CD4-positive, alpha-beta T cell treated with Interleukin-6 at 100 ng/mL for 8 hours (primary cell): ENCODE results near the gene PMS2.
"Not testable (repeated sequence)": the region's sequence is repeated elsewhere in the genome, so short reads cannot be mapped to it uniquely, and the experiment has no call there.

Source experiments
- DNase-seq: peaks from one replicate; pipeline ENCODE4 v3.0.0-alpha.2; 2020; ENCODE audit warnings: mixed read lengths, low spot score

Gene PMS2, protein sequence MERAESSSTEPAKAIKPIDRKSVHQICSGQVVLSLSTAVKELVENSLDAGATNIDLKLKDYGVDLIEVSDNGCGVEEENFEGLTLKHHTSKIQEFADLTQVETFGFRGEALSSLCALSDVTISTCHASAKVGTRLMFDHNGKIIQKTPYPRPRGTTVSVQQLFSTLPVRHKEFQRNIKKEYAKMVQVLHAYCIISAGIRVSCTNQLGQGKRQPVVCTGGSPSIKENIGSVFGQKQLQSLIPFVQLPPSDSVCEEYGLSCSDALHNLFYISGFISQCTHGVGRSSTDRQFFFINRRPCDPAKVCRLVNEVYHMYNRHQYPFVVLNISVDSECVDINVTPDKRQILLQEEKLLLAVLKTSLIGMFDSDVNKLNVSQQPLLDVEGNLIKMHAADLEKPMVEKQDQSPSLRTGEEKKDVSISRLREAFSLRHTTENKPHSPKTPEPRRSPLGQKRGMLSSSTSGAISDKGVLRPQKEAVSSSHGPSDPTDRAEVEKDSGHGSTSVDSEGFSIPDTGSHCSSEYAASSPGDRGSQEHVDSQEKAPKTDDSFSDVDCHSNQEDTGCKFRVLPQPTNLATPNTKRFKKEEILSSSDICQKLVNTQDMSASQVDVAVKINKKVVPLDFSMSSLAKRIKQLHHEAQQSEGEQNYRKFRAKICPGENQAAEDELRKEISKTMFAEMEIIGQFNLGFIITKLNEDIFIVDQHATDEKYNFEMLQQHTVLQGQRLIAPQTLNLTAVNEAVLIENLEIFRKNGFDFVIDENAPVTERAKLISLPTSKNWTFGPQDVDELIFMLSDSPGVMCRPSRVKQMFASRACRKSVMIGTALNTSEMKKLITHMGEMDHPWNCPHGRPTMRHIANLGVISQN

DNA sequence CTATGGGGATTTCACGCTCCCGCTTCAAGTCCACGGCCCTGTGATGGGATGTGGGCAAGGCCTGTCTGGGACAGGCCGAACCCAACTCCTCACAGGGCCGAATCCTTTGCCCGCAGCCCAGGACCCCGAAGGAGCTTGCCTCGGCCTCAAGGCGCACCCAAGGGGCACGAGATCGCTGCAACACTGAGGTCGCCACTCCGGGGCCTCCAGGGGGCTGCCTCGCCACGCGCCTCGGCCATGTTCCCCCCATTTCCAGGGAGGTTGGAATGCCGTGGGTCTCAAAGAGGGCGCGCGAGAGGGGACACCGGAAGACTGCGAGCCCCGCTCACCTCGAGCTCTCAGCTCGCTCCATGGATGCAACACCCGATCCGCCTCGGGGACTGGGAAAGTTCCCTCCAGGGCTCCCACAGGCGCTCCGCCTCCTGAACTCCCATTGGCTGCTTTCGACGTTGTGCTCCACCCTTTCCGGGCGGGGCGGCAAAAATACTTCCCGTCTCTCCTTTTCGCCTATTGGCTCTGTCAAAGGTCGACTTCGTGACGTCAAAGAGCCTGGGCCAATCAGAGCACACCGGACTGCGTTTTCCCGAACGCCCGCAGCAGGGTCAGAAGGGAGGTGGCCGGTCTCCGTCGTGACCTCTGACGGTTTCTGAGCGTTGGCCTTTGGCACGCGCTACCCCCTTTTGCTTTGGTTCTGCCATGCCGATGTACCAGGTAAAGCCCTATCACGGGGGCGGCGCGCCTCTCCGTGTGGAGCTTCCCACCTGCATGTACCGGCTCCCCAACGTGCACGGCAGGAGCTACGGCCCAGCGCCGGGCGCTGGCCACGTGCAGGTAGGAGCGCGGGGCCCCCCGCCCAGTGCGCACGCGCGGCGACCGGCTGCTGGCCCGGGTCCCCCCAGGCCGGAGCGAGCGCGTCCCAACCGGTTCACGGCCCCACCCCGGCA, at the start of gene PMS2, which contains the start of gene AIMP2:
PMS2 (minus strand) TSS at position 382 of the 944 bp plus-strand sequence; CDS start at position 352, 30 bp downstream.
AIMP2 (plus strand) TSS at position 605 of the 944 bp plus-strand sequence; CDS start at position 697, 92 bp downstream.
- peak; percentile 93 for DNase-seq

DNA sequence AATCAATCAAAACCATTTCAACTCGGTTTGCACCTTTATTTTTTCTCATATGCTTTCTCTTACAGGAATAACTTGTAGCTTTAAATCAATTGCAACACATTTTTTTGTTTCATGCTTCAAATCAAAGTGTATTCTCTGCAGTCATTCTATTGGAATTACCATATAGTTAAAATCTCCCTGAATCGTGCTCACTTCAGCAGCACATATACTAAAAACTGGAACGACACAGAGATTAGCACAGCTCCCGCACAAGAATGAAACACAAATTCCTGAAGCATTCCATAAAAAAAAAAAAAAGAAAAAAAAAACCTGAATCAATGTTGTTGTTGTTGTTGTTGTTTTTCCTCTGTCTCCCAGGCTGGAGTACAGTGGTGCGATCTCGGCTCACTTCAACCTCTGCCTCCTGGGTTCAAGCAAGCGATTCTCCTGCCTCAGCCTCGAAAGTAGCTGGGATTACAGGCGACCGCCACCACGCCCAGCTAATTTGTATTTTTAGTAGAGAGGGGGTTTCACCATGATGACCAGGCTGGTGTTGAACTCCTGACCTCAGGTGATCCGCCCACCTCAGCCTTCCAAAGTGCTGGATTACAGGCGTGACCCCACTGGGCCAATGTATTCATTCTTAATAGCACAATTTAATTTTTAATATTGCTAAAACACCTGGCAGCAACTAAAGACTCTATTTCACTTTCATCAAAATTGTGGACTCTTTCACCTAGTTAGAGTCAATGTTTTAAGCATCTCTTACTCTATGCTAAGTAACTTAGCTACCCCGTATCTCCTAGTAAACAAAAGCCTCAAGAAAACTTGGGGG, 48.7 kb upstream of the PMS2 start:
- no peak for DNase-seq

DNA sequence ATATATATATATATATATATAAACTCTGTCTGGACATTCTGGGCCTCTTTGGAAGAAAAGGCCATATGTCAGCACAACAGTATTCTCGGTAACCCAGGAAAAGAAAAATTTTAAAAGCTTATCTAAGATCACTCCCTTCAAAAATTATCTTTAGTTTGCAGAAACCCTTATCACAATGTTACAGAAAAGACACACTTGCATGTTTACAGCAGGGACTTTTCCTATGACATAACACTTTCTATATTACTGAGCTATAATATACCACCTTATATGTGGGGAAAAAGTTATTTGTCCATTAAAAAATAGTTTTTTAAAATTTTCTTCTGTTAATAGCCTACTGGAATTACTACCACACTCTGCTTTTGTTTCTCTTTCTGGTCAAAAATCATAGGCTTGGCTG, 47.8 kb upstream of the PMS2 start:
- no peak for DNase-seq

DNA sequence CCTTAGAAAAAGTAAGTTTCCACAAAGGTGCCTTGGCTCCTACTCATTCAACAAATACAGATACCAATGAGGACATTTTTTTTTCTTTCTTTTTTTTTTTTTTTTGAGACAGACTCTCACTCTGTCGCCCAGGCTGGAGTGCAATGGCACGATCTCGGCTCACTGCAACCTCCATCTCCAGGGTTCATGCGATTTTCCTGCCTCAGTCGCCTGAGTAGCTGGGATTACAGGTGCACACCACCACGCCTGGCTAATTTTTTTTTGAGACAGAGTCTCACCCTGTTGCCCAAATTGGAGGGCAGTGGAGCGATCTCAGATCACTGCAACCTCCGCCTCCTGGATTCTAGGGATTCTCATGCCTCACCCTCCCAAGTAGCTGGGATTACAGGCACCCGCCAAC, 42.3 kb upstream of the PMS2 start:
- not testable (repeated sequence) for DNase-seq

DNA sequence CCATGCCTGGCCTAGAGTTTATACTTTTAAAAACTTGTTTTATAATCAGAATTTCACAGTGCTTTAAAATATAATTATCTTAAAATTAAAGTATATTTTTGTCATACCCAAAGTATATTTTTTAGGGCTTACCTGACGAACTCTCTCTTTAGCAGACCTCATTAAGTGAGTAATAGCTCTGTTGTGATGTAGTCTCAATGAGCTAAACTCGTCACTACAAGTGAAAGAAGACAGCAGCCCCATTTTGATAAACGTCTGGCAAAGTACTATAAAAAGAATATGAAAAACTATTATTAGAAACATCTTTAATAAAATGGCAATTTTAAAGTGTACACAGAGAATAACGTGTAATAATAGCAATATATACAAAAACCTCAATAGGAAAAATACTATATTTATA, 40.9 kb upstream of the PMS2 start:
- no peak for DNase-seq

DNA sequence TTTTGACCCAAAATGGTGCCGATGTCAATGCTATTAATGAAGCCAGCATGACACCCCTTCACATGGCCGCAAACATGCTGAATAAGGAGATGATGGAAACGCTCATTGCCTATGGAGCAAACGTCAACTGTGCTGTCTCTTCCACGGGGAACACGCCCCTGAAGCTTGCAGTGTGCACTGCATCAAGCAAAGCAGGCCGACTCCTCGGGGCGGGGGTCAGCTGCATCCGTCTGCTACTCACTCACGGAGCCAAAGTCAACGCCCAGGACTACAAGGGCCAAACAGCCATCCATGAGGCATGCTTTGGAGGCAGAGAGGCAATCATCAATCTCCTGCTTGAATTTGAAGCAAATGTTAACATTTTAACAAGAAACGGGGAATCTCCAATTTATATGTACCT, 26.8 kb upstream of the PMS2 start:
- no peak for DNase-seq

DNA sequence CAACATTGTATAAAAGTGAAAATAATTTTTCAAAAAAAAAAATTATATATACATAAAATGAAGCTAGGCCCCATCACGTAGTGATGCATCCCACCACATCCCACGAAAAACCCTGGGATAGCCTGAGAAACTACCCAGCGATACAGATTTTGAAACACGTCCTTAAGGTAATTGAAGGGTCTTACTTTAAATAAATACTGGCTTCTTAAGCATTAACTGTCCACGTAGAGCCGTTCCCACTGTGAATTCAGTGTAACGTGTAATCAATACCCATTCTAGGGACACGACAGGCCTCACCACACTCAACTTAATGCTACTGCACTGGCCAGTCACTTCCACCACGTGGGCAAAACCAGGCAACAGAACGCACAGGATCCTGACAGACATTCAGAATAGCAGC, 26.3 kb upstream of the PMS2 start:
- no peak for DNase-seq

DNA sequence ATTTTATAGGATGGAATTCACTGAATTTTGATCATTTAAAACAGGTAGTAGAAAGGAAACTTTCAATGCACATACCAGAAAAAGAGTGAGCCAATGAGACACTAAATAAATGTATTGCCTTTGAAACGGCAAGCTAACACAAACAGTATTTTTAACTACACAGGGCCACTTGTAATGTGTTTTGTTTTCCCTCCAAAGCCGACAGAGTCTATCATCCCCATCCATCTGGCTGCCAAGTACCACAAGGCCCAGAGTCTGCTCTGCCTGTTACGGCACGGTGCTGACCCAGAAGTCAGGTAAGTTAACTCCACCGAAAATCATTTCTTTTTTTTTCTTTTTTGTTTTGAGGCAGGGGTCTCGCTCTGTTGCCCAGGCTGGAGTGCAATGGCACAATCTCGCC, 23.8 kb upstream of the PMS2 start:
- DNase-seq, result no peak

DNA sequence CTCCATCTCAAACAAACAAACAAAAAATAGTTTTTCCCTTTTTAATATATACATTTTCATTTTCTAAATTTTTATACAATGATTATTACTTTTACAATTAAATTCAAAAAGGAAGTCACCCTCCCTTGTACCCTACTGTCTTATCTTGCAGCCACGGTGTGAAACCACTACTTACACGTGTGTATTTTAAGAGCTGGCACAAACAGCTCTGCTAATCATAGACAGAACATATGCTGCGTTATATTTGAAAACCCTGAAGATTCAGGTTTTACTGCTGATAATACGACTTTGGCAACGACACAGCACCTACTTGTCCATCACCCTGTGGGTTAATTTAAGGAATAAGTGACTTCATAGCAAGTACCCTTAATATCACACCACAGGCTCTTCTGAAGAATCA, 23.3 kb upstream of the PMS2 start:
- no peak for DNase-seq

DNA sequence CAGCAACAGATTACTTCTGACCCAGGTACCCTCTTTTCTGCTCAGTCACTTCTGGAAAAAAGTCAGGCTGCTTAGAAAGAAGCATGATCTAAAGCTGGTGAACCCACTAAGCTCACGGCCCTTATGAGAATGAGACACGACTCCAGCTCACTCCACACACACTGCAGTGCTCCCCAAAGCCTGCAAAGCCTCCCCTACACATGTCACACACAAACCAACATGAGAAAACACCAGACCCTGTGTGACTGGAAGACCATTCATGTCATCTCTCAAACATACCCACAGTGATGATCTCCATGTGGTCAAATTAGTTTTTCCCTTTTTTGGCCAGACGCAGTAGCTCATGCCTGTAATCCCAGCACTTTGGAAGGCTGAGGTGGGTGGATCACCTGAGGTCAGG, 22.7 kb upstream of the PMS2 start:
- DNase-seq, result no peak

DNA sequence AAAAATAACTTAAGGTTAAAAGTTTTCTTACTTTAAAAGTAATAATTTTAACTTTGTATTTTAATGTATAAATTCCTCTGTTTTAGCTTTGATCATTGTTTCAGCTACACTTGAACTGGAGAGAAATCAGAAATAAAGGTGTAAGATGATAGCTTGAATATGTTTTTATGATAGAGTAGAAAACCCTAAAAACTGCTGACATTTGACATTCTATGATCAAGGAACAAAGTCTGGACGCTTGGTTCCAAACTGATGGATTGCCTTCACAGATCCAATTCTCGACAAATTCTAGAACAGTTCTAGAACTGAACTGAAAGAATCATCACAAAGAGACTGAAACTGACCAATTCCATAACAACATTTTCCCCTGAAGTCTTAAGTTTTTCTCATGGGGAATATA, 22.1 kb upstream of the PMS2 start, which contains the start of gene ANKRD61:
ANKRD61 (plus strand) TSS at position 389 of the 400 bp plus-strand sequence; CDS start at position 389, 0 bp downstream.
- DNase-seq, result no peak

DNA sequence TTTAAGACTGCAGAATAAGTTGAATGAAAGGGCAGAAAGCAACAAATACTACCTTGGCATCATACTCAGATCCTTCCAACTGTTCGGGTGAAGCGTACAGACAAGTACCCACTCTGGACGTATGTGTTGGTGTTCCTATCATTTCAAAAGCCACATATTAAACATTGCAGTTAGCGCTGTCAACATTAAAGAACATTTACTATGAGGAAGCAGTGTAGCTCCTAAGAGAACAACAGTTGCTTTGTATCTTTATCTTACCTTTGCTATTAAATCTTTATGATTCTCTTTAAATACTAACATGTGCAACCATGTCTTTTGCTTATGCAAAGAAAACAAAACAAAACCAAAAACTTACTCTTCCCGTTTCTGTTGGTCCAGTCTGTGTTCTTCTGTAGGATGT, 19.7 kb upstream of the PMS2 start:
- DNase-seq, result no peak

DNA sequence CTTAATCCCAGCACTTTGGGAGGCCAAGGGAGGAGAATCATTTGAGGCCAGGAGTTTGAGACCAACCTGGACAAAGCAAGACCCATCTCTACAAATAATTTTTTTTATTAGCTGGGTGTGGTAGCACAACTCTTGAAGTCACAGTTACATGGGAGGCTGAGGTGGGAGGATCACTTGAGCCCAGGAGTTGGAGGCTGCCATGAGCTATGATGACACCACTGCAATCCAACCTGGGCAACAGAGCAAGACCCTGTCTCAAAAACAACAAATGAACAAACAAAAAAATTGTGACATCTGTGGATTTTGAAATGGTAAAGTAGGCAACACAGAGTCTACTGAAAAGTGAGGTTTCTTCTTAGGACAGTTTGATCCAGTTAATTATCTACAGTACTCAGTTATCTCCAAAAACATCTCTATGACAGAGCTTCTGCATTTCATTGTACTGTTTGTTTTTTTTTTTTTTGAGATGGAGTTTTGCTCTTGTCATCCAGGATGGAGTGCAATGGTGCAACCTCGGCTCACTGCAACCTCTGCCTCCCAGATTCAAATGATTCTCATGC, 19.0 kb upstream of the PMS2 start:
- no peak for DNase-seq

DNA sequence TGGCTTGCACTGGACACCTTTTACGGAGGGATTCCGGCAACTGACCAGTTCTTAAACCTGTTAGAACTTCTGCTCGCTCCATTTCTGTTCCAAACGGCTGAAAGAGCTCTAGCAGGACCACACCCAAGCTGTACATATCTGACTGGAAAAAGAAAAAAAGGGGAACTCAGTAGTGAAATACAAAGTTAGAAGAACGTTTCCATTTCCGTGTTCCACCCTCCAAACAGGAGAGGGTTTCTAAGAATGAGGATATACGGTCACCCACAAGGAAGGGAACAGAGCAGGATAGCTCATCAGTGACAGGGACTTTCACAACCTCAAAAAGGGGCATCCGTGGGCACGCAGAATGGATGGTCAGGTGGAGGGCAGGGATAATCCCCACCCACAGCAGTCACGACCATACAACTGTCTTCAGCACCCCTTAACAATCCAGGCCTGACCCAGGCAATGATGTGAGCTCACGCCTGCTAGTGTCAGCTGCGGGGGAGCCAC, 18.0 kb upstream of the PMS2 start:
- DNase-seq, result no peak

DNA sequence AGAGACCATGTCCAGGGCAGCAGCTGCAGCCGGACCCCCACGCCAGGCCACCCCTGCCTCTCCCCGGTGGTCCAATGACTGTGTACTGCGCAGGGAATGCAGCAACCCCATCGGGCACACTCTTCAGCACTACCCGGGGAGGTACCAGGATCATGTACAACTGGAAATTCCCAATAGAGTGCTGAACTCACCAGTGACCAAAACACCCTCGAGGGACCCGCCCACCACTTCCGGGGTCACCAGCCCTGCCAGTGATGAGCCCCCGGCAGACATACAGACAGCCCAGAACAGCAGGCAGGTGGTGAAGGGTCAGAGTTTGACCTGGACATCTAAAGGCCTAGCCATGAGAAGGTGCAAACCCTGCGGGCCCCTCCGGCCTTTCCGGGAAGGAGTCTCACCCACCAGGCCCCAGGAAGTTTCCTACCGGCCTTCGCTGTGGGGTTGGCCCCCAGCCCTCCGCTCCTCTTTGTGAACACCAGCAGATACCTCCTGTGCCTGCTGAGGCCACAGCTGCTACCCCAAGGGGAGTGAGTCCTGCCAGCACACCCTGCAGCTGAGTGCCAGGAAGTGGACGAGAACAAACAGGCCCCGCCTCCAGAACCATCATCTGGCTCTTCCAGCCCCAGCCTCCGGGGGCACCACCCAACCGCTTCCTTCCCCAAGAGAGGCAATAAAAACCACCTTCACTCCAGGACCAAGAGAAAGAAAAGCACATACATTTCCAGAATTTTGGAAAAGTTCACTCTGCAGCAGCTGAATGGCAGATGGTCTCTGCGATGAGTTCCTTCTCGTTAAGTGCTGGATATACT, 17.4 kb upstream of the PMS2 start:
- DNase-seq, result peak; percentile 76

DNA sequence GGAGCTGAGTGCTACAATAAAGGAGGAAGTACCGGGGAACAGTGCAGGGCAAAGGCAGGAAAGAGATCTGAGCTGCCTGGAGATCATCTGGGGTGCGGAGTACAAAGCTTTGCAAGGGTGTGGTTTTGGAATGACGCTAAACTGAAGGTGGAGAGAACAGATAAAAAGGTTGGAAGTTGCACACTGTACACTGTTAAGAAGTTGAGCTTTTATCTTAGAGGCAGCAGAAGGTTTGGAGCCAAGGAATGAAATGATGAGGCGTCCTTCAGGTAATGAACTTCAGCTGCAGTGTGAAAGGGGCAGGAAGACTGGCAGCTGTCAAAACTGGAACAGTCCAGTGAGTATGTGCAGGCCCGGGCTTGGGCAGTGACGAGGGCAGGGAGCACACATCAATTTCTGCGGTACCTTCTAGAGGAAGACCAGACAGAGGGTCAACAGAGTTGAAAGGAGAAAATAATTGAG, 15.2 kb upstream of the PMS2 start:
- no peak for DNase-seq

DNA sequence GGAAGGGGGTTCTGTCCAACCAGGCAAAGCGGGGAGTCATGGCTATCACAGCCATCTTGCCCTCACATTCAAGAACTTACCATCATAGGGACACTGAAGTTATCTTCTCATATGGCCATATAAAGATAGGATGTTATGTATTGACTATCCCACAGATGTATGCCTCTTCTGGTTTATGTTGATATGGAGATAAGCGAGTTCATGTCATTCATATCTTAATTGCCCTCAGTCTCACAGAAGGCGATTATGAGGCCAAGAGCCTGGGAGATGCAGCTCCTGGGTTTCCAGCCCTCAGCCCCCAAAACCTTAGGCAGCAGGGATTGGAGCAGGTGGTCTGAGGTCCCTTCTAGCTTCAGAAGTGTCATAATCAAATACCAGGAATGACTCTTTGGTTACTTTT, 13.9 kb upstream of the PMS2 start:
- no peak for DNase-seq

DNA sequence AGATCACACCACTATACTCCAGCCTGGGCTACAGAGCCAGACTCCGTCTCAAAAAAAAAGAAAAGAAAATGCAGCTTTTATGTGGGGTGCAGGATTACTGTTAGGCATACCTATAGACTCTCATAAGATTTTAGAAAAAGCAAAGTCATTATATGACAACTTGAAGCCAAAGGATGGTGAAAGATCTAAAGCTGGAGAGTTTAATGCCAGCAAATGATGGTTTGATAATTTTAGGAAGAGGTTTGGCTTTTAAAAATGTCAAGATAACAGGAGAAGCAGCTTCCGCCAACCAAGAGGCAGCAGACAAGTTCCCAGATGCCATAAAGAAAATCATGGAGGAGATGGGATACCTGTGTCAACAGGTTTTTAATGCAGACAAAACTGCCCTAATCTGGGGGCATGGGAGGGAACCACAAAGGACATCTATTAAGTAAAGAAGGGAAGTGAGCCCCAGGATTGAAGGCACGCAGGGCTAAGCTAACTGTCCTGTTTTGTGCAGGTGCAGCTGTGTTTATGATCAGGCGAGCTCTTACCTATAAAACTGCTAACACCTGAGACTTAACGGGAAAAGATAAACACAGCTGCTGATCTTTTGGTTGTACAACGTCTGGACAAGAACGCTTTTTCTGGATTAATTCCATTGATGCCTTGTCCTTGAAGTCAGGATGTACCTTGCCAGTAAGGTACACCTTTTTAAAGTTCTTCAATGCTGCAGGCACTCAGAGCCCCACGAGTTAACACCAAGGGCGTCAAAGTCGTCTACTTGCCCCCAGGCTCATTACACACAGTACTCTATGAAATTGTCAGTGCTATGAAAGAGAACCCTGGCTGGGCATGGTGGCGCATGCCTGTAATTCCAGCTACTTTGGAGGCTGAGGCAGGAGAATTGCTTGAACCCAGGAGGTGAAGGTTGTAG, 11.8 kb upstream of the PMS2 start:
- DNase-seq, result no peak

DNA sequence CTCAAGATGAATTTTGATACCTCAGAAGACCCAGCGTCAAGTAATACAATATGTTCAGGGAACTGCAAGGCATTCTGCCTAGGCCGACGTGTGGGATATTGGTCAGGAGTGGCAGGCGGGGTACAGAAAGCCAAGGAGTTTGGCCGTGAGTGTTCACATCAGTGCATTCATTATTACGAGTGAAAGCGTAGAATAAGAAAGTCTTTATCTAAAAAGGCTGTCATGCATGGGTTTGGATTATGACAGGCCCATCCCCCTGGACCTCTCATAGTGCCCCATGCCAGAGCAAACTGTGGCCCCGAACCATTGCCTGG, 7.8 kb upstream of the PMS2 start:
- DNase-seq, result no peak
